ENCODE data around the gene SPINK4.

The SPINK4 gene

GRCh38 chr9:33230756-33231622 is 9.0 kb upstream of the SPINK4 start:
- Histone ChIP-seq H3K4me3 (ENCODE audit: low read depth in 1 of 2, low read length in 2 of 2) (no peak overlapping the region), H3K36me3 (ENCODE audit: insufficient read depth, low read length) (no peaks in the 10 kb centered on the region), H3K9ac (ENCODE audit: low read length) (no peak overlapping the region), H3K4me1 (ENCODE audit: insufficient read depth, low read length) (no peaks in the 10 kb centered on the region), H3K27ac (ENCODE audit: low read depth, low read length) (no peak overlapping the region), H3K27me3 (ENCODE audit: control insufficient read depth in 1 of 2, insufficient read depth in 2 of 2, low read length in 2 of 2) (no peaks in the 10 kb centered on the region), H3K9me3 (ENCODE audit: low read length) (no peaks in the 10 kb centered on the region)

GRCh38 chr9:33231623-33231942 is 8.4 kb upstream of the SPINK4 start:
- no peaks in the 10 kb centered on the region for H3K36me3 ChIP-seq (ENCODE audit: insufficient read depth, low read length)
- H3K9ac ChIP-seq (ENCODE audit: low read length) = no peak overlapping the region
- no peak overlapping the region for H3K27ac ChIP-seq (ENCODE audit: low read depth, low read length)
- no peaks in the 10 kb centered on the region for H3K9me3 ChIP-seq (ENCODE audit: low read length)
- no peak overlapping the region for H3K4me3 ChIP-seq (ENCODE audit: low read depth in 1 of 2, low read length in 2 of 2)
- no peaks in the 10 kb centered on the region for H3K27me3 ChIP-seq (ENCODE audit: control insufficient read depth in 1 of 2, insufficient read depth in 2 of 2, low read length in 2 of 2)
- H3K4me1 ChIP-seq (ENCODE audit: insufficient read depth, low read length) = no peaks in the 10 kb centered on the region

GRCh38 chr9:33232815-33233214 is 7.2 kb upstream of the SPINK4 start:
- Histone ChIP-seq H3K36me3 (ENCODE audit: insufficient read depth, low read length) (no peaks in the 10 kb centered on the region), H3K4me3 (ENCODE audit: low read depth in 1 of 2, low read length in 2 of 2) (no peak overlapping the region), H3K9ac (ENCODE audit: low read length) (no peak overlapping the region), H3K4me1 (ENCODE audit: insufficient read depth, low read length) (no peaks in the 10 kb centered on the region), H3K9me3 (ENCODE audit: low read length) (no peaks in the 10 kb centered on the region), H3K27ac (ENCODE audit: low read depth, low read length) (no peak overlapping the region), H3K27me3 (ENCODE audit: control insufficient read depth in 1 of 2, insufficient read depth in 2 of 2, low read length in 2 of 2) (no peaks in the 10 kb centered on the region)

- Histone ChIP-seq H3K27ac (ENCODE audit: low read depth, low read length) (no peak overlapping the region), H3K9ac (ENCODE audit: low read length) (no peak overlapping the region), H3K9me3 (ENCODE audit: low read length) (no peaks in the 10 kb centered on the region), H3K4me3 (ENCODE audit: low read depth in 1 of 2, low read length in 2 of 2) (no peak overlapping the region), H3K36me3 (ENCODE audit: insufficient read depth, low read length) (no peaks in the 10 kb centered on the region), H3K27me3 (ENCODE audit: control insufficient read depth in 1 of 2, insufficient read depth in 2 of 2, low read length in 2 of 2) (no peaks in the 10 kb centered on the region), H3K4me1 (ENCODE audit: insufficient read depth, low read length) (no peaks in the 10 kb centered on the region)
Observed at GRCh38 chr9:33233626-33234342, 6.2 kb upstream of the SPINK4 start.

GRCh38 chr9:33234511-33235467 is 5.2 kb upstream of the SPINK4 start:
- H3K9ac ChIP-seq (ENCODE audit: low read length) = no peak overlapping the region
- no peak overlapping the region for H3K27ac ChIP-seq (ENCODE audit: low read depth, low read length)

GRCh38 chr9:33236571-33236970 is 3.4 kb upstream of the SPINK4 start:
- no peak overlapping the region for H3K9ac ChIP-seq (ENCODE audit: low read length)
- no peak overlapping the region for H3K4me3 ChIP-seq (ENCODE audit: low read depth in 1 of 2, low read length in 2 of 2)
- H3K4me1 ChIP-seq (ENCODE audit: insufficient read depth, low read length) = no peaks in the 10 kb centered on the region
- no peaks in the 10 kb centered on the region for H3K27me3 ChIP-seq (ENCODE audit: control insufficient read depth in 1 of 2, insufficient read depth in 2 of 2, low read length in 2 of 2)
- no peak overlapping the region for H3K27ac ChIP-seq (ENCODE audit: low read depth, low read length)
- no peaks in the 10 kb centered on the region for H3K9me3 ChIP-seq (ENCODE audit: low read length)
- no peaks in the 10 kb centered on the region for H3K36me3 ChIP-seq (ENCODE audit: insufficient read depth, low read length)

More at GRCh38 chr9:33234511-33235467, 5.2 kb upstream of the SPINK4 start:
- Histone ChIP-seq H3K4me3 (ENCODE audit: low read depth in 1 of 2, low read length in 2 of 2) (no peak overlapping the region), H3K27me3 (ENCODE audit: control insufficient read depth in 1 of 2, insufficient read depth in 2 of 2, low read length in 2 of 2) (no peaks in the 10 kb centered on the region), H3K36me3 (ENCODE audit: insufficient read depth, low read length) (no peaks in the 10 kb centered on the region), H3K9me3 (ENCODE audit: low read length) (no peaks in the 10 kb centered on the region), H3K4me1 (ENCODE audit: insufficient read depth, low read length) (no peaks in the 10 kb centered on the region)

- H3K27ac ChIP-seq (ENCODE audit: low read depth, low read length) = no peak overlapping the region
- no peaks in the 10 kb centered on the region for H3K27me3 ChIP-seq (ENCODE audit: control insufficient read depth in 1 of 2, insufficient read depth in 2 of 2, low read length in 2 of 2)
- no peaks in the 10 kb centered on the region for H3K36me3 ChIP-seq (ENCODE audit: insufficient read depth, low read length)
- H3K4me3 ChIP-seq (ENCODE audit: low read depth in 1 of 2, low read length in 2 of 2) = no peak overlapping the region
- H3K9me3 ChIP-seq (ENCODE audit: low read length) = no peaks in the 10 kb centered on the region
- H3K4me1 ChIP-seq (ENCODE audit: insufficient read depth, low read length) = no peaks in the 10 kb centered on the region
- no peak overlapping the region for H3K9ac ChIP-seq (ENCODE audit: low read length)
Observed at GRCh38 chr9:33241298-33241697, 1.3 kb downstream of the SPINK4 start.

GRCh38 chr9:33242609-33243134 is 2.7 kb downstream of the SPINK4 start:
- Histone ChIP-seq H3K4me1 (ENCODE audit: insufficient read depth, low read length) (no peaks in the 10 kb centered on the region), H3K27me3 (ENCODE audit: control insufficient read depth in 1 of 2, insufficient read depth in 2 of 2, low read length in 2 of 2) (no peaks in the 10 kb centered on the region), H3K9ac (ENCODE audit: low read length) (no peak overlapping the region), H3K27ac (ENCODE audit: low read depth, low read length) (no peak overlapping the region), H3K36me3 (ENCODE audit: insufficient read depth, low read length) (no peaks in the 10 kb centered on the region), H3K9me3 (ENCODE audit: low read length) (no peaks in the 10 kb centered on the region), H3K4me3 (ENCODE audit: low read depth in 1 of 2, low read length in 2 of 2) (no peak overlapping the region)

GRCh38 chr9:33244137-33244784 is 4.3 kb downstream of the SPINK4 start:
- Histone ChIP-seq H3K4me3 (ENCODE audit: low read depth in 1 of 2, low read length in 2 of 2) (no peak overlapping the region), H3K36me3 (ENCODE audit: insufficient read depth, low read length) (peaks cover 11% of the 10 kb centered on the region), H3K27ac (ENCODE audit: low read depth, low read length) (no peak overlapping the region), H3K4me1 (ENCODE audit: insufficient read depth, low read length) (no peaks in the 10 kb centered on the region), H3K9me3 (ENCODE audit: low read length) (no peaks in the 10 kb centered on the region), H3K27me3 (ENCODE audit: control insufficient read depth in 1 of 2, insufficient read depth in 2 of 2, low read length in 2 of 2) (no peaks in the 10 kb centered on the region), H3K9ac (ENCODE audit: low read length) (no peak overlapping the region)

GRCh38 chr9:33245341-33245740 is 5.4 kb downstream of the SPINK4 start:
- Histone ChIP-seq H3K4me1 (ENCODE audit: insufficient read depth, low read length) (no peaks in the 10 kb centered on the region), H3K9ac (ENCODE audit: low read length) (no peak overlapping the region), H3K27me3 (ENCODE audit: control insufficient read depth in 1 of 2, insufficient read depth in 2 of 2, low read length in 2 of 2) (no peaks in the 10 kb centered on the region), H3K4me3 (ENCODE audit: low read depth in 1 of 2, low read length in 2 of 2) (no peak overlapping the region), H3K36me3 (ENCODE audit: insufficient read depth, low read length) (peaks cover 11% of the 10 kb centered on the region), H3K27ac (ENCODE audit: low read depth, low read length) (no peak overlapping the region), H3K9me3 (ENCODE audit: low read length) (no peaks in the 10 kb centered on the region)
